NCI-H2227 (cell line): ENCODE results near the gene MGMT.

Source experiments
- DNase-seq: peaks from one replicate; lab custom pipeline; 2025; ENCODE audit not compliant: unreplicated experiment; lab: John Stamatoyannopoulos, UW

MGMT gene

GRCh38 chr10:129678186-129678585 is 211.1 kb downstream of the MGMT start:
- DNase-seq: no peak

GRCh38 chr10:129679207-129679606 is 212.2 kb downstream of the MGMT start:
- no peak for DNase-seq

- DNase-seq: no peak
Measured at GRCh38 chr10:129680661-129681344, 213.8 kb downstream of the MGMT start.

GRCh38 chr10:129681856-129682255 is 214.8 kb downstream of the MGMT start:
- DNase-seq: no peak

- no peak for DNase-seq
Measured at GRCh38 chr10:129683519-129683918, 216.5 kb downstream of the MGMT start.

- no peak for DNase-seq
Measured at GRCh38 chr10:129683920-129684319, 216.9 kb downstream of the MGMT start.

- no peak for DNase-seq
Measured at GRCh38 chr10:129685271-129685670, 218.2 kb downstream of the MGMT start.

- no peak for DNase-seq
Measured at GRCh38 chr10:129689671-129690071, 222.6 kb downstream of the MGMT start.

GRCh38 chr10:129690248-129691070 is 223.4 kb downstream of the MGMT start:
- DNase-seq: no peak

GRCh38 chr10:129692695-129693094 is 225.7 kb downstream of the MGMT start:
- DNase-seq: no peak

- no peak for DNase-seq
Measured at GRCh38 chr10:129693382-129693781, 226.3 kb downstream of the MGMT start.

GRCh38 chr10:129694184-129694583 is 227.1 kb downstream of the MGMT start:
- no peak for DNase-seq

GRCh38 chr10:129694691-129695243 is 227.7 kb downstream of the MGMT start:
- no peak for DNase-seq

- DNase-seq: no peak
Measured at GRCh38 chr10:129695671-129696070, 228.6 kb downstream of the MGMT start.

GRCh38 chr10:129696636-129697035 is 229.6 kb downstream of the MGMT start:
- no peak for DNase-seq

GRCh38 chr10:129697463-129698247 is 230.6 kb downstream of the MGMT start:
- no peak for DNase-seq

GRCh38 chr10:129699722-129700340 is 232.8 kb downstream of the MGMT start:
- DNase-seq: no peak

GRCh38 chr10:129702605-129703004 is 235.6 kb downstream of the MGMT start:
- DNase-seq: no peak

GRCh38 chr10:129703287-129704137 is 236.5 kb downstream of the MGMT start:
- no peak for DNase-seq

GRCh38 chr10:129704225-129704624 is 237.2 kb downstream of the MGMT start:
- no peak for DNase-seq
